Liver (tissue), 9 donors: Measurements from ENCODE around the gene CBFA2T3. TPM values are rescaled to one million over a fixed set of nuclear protein-coding genes. Genes with fewer than 3 reads are reported as not detected.

Experiments used
- DNase-seq: peaks from one replicate; pipeline ENCODE4 v3.0.0-alpha.2; 2017; ENCODE audit warnings: low spot score
- H3K27ac ChIP-seq, 2 donors: one replicate each; pipeline ENCODE4 v1.7.0; 2013; ENCODE audit warnings: inconsistent platforms in 2 of 2, low read length in 2 of 2, control low read depth in 1 of 2, low read depth in 1 of 2, mild to moderate bottlenecking in 1 of 2
- H3K27me3 ChIP-seq, 4 donors: one replicate each; pipeline versions ENCODE4 v1.6.1 to v1.7.0; 2013; ENCODE audit warnings: low read length in 3 of 4, inconsistent platforms in 1 of 4, mild to moderate bottlenecking in 1 of 4, moderate library complexity in 1 of 4; ENCODE audit not compliant: control insufficient read depth in 4 of 4, insufficient read depth in 4 of 4
- H3K36me3 ChIP-seq, 4 donors: one replicate each; pipeline versions ENCODE4 v1.6.1 to v1.7.0; 2013; ENCODE audit warnings: low read length in 3 of 4, mild to moderate bottlenecking in 3 of 4, low read depth in 1 of 4, moderate library complexity in 1 of 4; ENCODE audit not compliant: control insufficient read depth in 4 of 4, insufficient read depth in 3 of 4
- H3K4me1 ChIP-seq, 4 donors: one replicate each; pipeline versions ENCODE4 v1.6.1 to v1.7.0; 2013; ENCODE audit warnings: low read length in 3 of 4, mild to moderate bottlenecking in 3 of 4, moderate library complexity in 1 of 4; ENCODE audit not compliant: control insufficient read depth in 4 of 4, insufficient read depth in 4 of 4
- H3K4me3 ChIP-seq, 3 donors: one replicate each; pipeline versions ENCODE4 v1.6.1 to v1.7.0; 2013; ENCODE audit warnings: low read length in 3 of 3, control low read depth in 1 of 3, low read depth in 1 of 3, mild to moderate bottlenecking in 1 of 3
- H3K9ac ChIP-seq, 2 donors: one replicate each; pipeline ENCODE4 v1.7.0; 2013; ENCODE audit warnings: low read length in 2 of 2, mild to moderate bottlenecking in 2 of 2, moderate library complexity in 2 of 2, control low read depth in 1 of 2, low read depth in 1 of 2
- H3K9me3 ChIP-seq, 4 donors: one replicate each; pipeline versions ENCODE4 v1.6.1 to v1.7.0; 2013; ENCODE audit warnings: low read length in 3 of 4; ENCODE audit not compliant: control insufficient read depth in 4 of 4
- EGR1 ChIP-seq, 2 donors: IDR thresholded peaks; 2 replicates each; pipeline ENCODE4 v1.6.1; 2016 to 2018; ENCODE audit warnings: antibody characterized with exemption in 2 of 2, low read depth in 2 of 2
- FOXA1 ChIP-seq: IDR thresholded peaks from 2 replicates; pipeline ENCODE4 v1.6.1; 2016; ENCODE audit warnings: antibody characterized with exemption
- FOXA2 ChIP-seq: IDR thresholded peaks from 2 replicates; pipeline ENCODE4 v1.6.1; 2016; ENCODE audit warnings: antibody characterized with exemption
- GABPA ChIP-seq, 2 donors: IDR thresholded peaks in 1 of 2; conservative IDR thresholded peaks in 1 of 2; 2 replicates each; pipeline ENCODE4 v1.6.1; 2016; ENCODE audit warnings: antibody characterized with exemption in 2 of 2, mild to moderate bottlenecking in 1 of 2, moderate library complexity in 1 of 2
- HNF4A ChIP-seq, 2 donors: conservative IDR thresholded peaks; 2 replicates each; pipeline ENCODE4 v1.6.1; 2016; ENCODE audit warnings: antibody characterized with exemption in 2 of 2, mild to moderate bottlenecking in 2 of 2
- HNF4G ChIP-seq: IDR thresholded peaks from 2 replicates; pipeline ENCODE4 v1.6.1; 2016; ENCODE audit warnings: antibody characterized with exemption
- JUND ChIP-seq, 2 donors: IDR thresholded peaks; 2 replicates each; pipeline ENCODE4 v1.6.1; 2016; ENCODE audit warnings: antibody characterized with exemption in 2 of 2
- NR2F2 ChIP-seq: IDR thresholded peaks from 2 replicates; pipeline ENCODE4 v1.6.1; 2016; ENCODE audit warnings: antibody characterized with exemption
- RAD21 ChIP-seq, 2 donors: IDR thresholded peaks; 2 replicates each; pipeline ENCODE4 v1.6.1; 2016; ENCODE audit warnings: antibody characterized with exemption in 2 of 2, mild to moderate bottlenecking in 2 of 2
- RXRA ChIP-seq, 2 donors: IDR thresholded peaks; 2 replicates each; pipeline ENCODE4 v1.6.1; 2017 to 2018; ENCODE audit warnings: antibody characterized with exemption in 2 of 2, mild to moderate bottlenecking in 1 of 2
- SP1 ChIP-seq: IDR thresholded peaks from 2 replicates; pipeline ENCODE4 v1.6.1; 2018; ENCODE audit warnings: antibody characterized with exemption, mild to moderate bottlenecking
- TAF1 ChIP-seq: conservative IDR thresholded peaks from 2 replicates; pipeline ENCODE4 v1.6.1; 2016; ENCODE audit warnings: antibody characterized with exemption, mild to moderate bottlenecking
- YY1 ChIP-seq: IDR thresholded peaks from 2 replicates; pipeline ENCODE4 v1.6.1; 2016; ENCODE audit warnings: antibody characterized with exemption, mild to moderate bottlenecking
- WGBS: extraction: QIAGEN DNeasy Blood & Tissue Kit; methylation state at CpG from one replicate; pipeline ENCODE4 v1.1.7; 2013; 5-methylcytosine and 5-hydroxymethylcytosine counted together
- polyA plus RNA-seq, 2 donors: library from polyadenylated mRNA; stranded (reverse) in 1 of 2; unstranded in 1 of 2; fragments of 200-250 nt in 1 of 2; fragments of >200 nt in 1 of 2; fragmentation: Nextera tagmentation in 1 of 2; extraction: Ambion mirVana in 1 of 2; gene quantifications; one replicate each; pipeline versions ENCODE4 v1.2.1 to v1.2.3, GENCODE V29; 2013 to 2015
- total RNA-seq, 2 donors: library from RNA; depleted of rRNA; stranded (reverse); fragments of >200 nt; gene quantifications; one replicate each; pipeline ENCODE4 v1.2.3, GENCODE V29; 2014
- TF ChIP-seq, protein P1 (sequence below): IDR thresholded peaks from 2 replicates; pipeline ENCODE4 v1.6.1; 2016; ENCODE audit warnings: antibody characterized with exemption, mild to moderate bottlenecking
- TF ChIP-seq, protein P2 (sequence below): IDR thresholded peaks from 2 replicates; pipeline ENCODE4 v1.6.1; 2016; ENCODE audit warnings: antibody characterized with exemption
- TF ChIP-seq, protein P3 (sequence below): IDR thresholded peaks from 2 replicates; pipeline ENCODE4 v1.6.1; 2016; ENCODE audit warnings: antibody characterized with exemption
- TF ChIP-seq, protein P4 (sequence below): IDR thresholded peaks from 2 replicates; pipeline ENCODE4 v1.6.1; 2016; ENCODE audit warnings: antibody characterized with exemption
- TF ChIP-seq, protein P5 (sequence below): fragments of 150-350 bp; IDR thresholded peaks from 2 replicates; pipeline ENCODE4 v1.5.1; 2017; ENCODE audit warnings: improper control_type of control experiment, low read depth, low read length; ENCODE audit not compliant: missing input control
- donor health status: healthy.
- donor health status: healthy.
- donor health status: healthy.
- donor health status: healthy.
- donor health status: healthy.

CBFA2T3 gene
- total and polyA plus RNA-seq, 4 donors, result 1.4 to 4.5 (median 3.1) TPM

DNA sequence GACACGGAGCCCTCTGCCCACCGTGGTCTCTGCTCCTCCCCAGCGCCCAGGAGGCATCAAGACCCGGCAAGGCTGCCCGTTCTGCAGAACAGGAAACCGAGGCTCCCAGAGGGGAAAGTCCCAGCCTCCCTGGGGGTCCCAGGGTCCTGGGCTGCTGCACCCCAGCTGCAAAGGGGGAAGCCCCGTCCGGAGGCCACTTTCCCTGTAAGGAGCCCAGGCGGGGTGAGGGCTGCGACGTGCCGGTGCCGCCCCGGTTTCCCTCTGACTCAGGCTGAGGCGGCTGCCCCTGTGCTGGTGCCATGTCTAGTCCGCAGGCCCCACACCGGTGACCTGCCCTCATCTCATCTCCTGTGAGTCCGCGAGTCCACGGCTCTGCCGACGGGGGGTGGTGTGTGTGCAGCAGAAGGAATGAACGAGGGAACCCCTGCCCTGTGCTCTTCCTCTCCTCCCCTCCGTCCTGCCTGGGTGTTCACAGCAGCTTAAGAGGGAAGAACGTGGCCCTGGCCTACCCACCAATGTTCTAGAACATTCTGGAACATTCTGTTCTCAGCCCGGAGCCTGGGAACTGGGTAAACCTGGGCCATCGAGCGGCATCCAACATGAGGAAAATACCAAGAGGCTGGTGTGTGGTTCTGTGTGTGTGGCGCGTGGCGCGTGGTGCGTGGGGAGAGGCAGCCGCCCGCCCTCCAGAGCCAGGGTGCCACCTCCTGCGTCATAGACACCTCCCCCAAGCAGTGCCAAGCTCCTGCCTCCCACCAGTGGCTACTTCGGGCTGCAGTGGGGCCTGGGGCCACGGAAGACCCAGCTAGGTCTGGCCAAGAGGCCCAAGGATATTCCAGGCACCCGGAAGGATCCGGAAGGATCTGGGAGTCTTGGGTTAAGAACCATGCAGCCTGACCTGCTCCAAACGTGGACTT is 7.0 kb upstream of the CBFA2T3 start:
- WGBS, result 77% methylated on average over 41 of the region's 41 CpGs
- no peak for DNase-seq
- peaks cover 0 to 3% (median 1%) of the 10 kb centered on the region in 4 donors for H3K27me3 ChIP-seq
- no peak overlapping the region for H3K9ac ChIP-seq
- no peaks in the 10 kb centered on the region for H3K36me3 ChIP-seq
- TF ChIP-seq SP1 (no peak), GABPA (IDR thresholded peaks at IDR 0.05 in 1 of 2, conservative IDR thresholded peaks at IDR 0.05 in 1 of 2) (no peak), NR2F2 (no peak), TAF1 (no peak), EGR1 (IDR thresholded peaks at IDR 0.05; ENCODE audit: low read depth in 2 of 2) (no peak), JUND (IDR thresholded peaks at IDR 0.05) (no peak), FOXA2 (no peak), RAD21 (IDR thresholded peaks at IDR 0.05) (no peak), RXRA (IDR thresholded peaks at IDR 0.05) (no peak), YY1 (no peak), HNF4G (no peak), FOXA1 (no peak), HNF4A (conservative IDR thresholded peaks at IDR 0.05) (no peak)
- TF ChIP-seq, protein P1, sequence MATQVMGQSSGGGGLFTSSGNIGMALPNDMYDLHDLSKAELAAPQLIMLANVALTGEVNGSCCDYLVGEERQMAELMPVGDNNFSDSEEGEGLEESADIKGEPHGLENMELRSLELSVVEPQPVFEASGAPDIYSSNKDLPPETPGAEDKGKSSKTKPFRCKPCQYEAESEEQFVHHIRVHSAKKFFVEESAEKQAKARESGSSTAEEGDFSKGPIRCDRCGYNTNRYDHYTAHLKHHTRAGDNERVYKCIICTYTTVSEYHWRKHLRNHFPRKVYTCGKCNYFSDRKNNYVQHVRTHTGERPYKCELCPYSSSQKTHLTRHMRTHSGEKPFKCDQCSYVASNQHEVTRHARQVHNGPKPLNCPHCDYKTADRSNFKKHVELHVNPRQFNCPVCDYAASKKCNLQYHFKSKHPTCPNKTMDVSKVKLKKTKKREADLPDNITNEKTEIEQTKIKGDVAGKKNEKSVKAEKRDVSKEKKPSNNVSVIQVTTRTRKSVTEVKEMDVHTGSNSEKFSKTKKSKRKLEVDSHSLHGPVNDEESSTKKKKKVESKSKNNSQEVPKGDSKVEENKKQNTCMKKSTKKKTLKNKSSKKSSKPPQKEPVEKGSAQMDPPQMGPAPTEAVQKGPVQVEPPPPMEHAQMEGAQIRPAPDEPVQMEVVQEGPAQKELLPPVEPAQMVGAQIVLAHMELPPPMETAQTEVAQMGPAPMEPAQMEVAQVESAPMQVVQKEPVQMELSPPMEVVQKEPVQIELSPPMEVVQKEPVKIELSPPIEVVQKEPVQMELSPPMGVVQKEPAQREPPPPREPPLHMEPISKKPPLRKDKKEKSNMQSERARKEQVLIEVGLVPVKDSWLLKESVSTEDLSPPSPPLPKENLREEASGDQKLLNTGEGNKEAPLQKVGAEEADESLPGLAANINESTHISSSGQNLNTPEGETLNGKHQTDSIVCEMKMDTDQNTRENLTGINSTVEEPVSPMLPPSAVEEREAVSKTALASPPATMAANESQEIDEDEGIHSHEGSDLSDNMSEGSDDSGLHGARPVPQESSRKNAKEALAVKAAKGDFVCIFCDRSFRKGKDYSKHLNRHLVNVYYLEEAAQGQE, result no peak
- TF ChIP-seq, protein P2, sequence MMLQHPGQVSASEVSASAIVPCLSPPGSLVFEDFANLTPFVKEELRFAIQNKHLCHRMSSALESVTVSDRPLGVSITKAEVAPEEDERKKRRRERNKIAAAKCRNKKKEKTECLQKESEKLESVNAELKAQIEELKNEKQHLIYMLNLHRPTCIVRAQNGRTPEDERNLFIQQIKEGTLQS, result no peak
- TF ChIP-seq, protein P3, sequence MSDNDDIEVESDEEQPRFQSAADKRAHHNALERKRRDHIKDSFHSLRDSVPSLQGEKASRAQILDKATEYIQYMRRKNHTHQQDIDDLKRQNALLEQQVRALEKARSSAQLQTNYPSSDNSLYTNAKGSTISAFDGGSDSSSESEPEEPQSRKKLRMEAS, result no peak
- TF ChIP-seq, protein P4, sequence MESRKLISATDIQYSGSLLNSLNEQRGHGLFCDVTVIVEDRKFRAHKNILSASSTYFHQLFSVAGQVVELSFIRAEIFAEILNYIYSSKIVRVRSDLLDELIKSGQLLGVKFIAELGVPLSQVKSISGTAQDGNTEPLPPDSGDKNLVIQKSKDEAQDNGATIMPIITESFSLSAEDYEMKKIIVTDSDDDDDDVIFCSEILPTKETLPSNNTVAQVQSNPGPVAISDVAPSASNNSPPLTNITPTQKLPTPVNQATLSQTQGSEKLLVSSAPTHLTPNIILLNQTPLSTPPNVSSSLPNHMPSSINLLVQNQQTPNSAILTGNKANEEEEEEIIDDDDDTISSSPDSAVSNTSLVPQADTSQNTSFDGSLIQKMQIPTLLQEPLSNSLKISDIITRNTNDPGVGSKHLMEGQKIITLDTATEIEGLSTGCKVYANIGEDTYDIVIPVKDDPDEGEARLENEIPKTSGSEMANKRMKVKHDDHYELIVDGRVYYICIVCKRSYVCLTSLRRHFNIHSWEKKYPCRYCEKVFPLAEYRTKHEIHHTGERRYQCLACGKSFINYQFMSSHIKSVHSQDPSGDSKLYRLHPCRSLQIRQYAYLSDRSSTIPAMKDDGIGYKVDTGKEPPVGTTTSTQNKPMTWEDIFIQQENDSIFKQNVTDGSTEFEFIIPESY, result no peak
- TF ChIP-seq, protein P5, sequence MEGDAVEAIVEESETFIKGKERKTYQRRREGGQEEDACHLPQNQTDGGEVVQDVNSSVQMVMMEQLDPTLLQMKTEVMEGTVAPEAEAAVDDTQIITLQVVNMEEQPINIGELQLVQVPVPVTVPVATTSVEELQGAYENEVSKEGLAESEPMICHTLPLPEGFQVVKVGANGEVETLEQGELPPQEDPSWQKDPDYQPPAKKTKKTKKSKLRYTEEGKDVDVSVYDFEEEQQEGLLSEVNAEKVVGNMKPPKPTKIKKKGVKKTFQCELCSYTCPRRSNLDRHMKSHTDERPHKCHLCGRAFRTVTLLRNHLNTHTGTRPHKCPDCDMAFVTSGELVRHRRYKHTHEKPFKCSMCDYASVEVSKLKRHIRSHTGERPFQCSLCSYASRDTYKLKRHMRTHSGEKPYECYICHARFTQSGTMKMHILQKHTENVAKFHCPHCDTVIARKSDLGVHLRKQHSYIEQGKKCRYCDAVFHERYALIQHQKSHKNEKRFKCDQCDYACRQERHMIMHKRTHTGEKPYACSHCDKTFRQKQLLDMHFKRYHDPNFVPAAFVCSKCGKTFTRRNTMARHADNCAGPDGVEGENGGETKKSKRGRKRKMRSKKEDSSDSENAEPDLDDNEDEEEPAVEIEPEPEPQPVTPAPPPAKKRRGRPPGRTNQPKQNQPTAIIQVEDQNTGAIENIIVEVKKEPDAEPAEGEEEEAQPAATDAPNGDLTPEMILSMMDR, result no peak
- no peak overlapping the region for H3K27ac ChIP-seq
- H3K9me3 ChIP-seq, result no peaks in the 10 kb centered on the region
- H3K4me3 ChIP-seq, result no peak overlapping the region
- peaks cover 0 to 2% (median 0%) of the 10 kb centered on the region in 4 donors for H3K4me1 ChIP-seq
